Activated CD8-positive, alpha-beta T cell treated with anti-CD3 and anti-CD28 coated beads for 36 hours (primary cell): Measurements from ENCODE around the gene MAP3K3. TPM values are rescaled to one million over a fixed set of nuclear protein-coding genes. Genes with fewer than 3 reads are reported as not detected.
"Not testable (repeated sequence)": the region's sequence is repeated elsewhere in the genome, so short reads cannot be mapped to it uniquely, and the experiment has no call there.

ENCODE experiments used
- ATAC-seq: fragments of 200-7000 bp; cut with Tn5 transposase; one replicate; pipeline ENCODE4 v1.10.0; 2021; ENCODE audit warnings: mild to moderate bottlenecking, moderate library complexity
- CTCF ChIA-PET: fragments of 350-600 bp; sonication (Branson Sonifier 250); formaldehyde crosslinking; loops from one replicate; lab custom pipeline; 2021; ENCODE audit warnings: antibody characterized with exemption; lab: Charles Lee
- POLR2A ChIA-PET: fragments of 350-600 bp; sonication (Branson Sonifier 250); formaldehyde crosslinking; loops from one replicate; lab custom pipeline; 2021; ENCODE audit warnings: antibody characterized with exemption; lab: Charles Lee
- DNase-seq: peaks from one replicate; pipeline ENCODE4 v3.0.0-alpha.2; 2020
- H3K27ac Mint-ChIP-seq: one replicate; pipeline ENCODE4 v1.8.0; 2021; ENCODE audit warnings: mild to moderate bottlenecking, mixed read lengths
- H3K27me3 Mint-ChIP-seq: one replicate; pipeline ENCODE4 v1.8.0; 2021; ENCODE audit warnings: mixed read lengths
- H3K36me3 Mint-ChIP-seq: one replicate; pipeline ENCODE4 v1.8.0; 2021; ENCODE audit warnings: low read depth, mixed read lengths
- H3K4me1 Mint-ChIP-seq: one replicate; pipeline ENCODE4 v1.8.0; 2021; ENCODE audit warnings: low read depth, mixed read lengths
- H3K4me3 Mint-ChIP-seq: one replicate; pipeline ENCODE4 v1.8.0; 2021; ENCODE audit warnings: mild to moderate bottlenecking, moderate library complexity, mixed read lengths
- H3K9me3 Mint-ChIP-seq: one replicate; pipeline ENCODE4 v1.8.0; 2021; ENCODE audit warnings: mixed read lengths
- intact Hi-C: fragments of 100-400 bp; cut with micrococcal nuclease; formaldehyde crosslinking; loops from one replicate; pipeline ENCODE4 v1.10.0; 2022
- total RNA-seq, 2 experiments: library from RNA; stranded (reverse); gene quantifications; one replicate each; pipeline ENCODE4 v1.2.3, GENCODE V29; 2021
- TF ChIP-seq, protein P1 (sequence below): fragments of 200-600 bp; IDR thresholded peaks from one replicate; pipeline ENCODE4 v1.8.0; 2022; ENCODE audit warnings: antibody characterized with exemption, mild to moderate bottlenecking

The MAP3K3 gene
- total RNA-seq, 2 experiments from 2014 or later, result 20.6 to 22.5 TPM

DNA sequence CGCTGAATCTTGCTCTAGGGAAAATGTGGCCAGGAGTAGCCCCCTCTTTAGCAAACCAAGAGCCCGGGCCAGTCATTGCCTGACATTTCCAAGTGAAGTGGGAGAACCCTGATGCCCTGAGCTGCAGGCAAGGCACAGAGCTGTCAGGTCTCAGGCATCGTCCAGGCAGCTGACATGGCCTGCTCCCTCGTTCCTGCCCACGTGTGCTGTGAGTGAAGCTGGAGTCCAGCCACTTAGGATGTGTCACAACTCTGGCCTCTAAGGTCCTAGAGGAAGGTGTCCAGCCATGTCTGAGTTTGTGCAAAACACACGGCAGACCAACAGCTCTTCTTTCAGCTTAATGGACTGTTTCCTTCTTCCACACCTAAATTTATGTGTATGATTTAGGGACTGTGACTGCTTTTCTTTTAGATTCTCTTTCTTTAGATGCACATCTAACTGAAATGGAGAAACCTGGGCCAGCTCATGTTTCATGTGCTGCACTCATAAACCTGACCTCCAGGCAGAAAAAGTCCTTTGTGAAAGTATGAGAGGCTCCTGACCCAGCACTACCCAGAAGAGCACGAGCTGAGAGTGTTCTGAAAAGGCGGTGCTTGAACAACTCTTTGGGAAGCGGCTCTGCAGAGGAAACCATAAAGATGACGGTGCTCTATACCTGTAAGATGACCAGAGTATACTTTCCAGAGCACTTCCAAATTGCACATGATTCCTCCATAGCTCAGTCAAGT is 92.5 kb downstream of the MAP3K3 start:
- ATAC-seq (no peak), DNase-seq (no peak)
- CTCF ChIA-PET, result interaction anchor here (0.8 kb wide), 2 partner anchors 104 to 134 kb away, joined by 3 read pairs; no protein-coding TSS in a partner anchor
- H3K27ac Mint-ChIP-seq, result no peak overlapping the region
- POLR2A ChIA-PET, result interaction anchor here (0.8 to 1.6 kb wide), 3 partner anchors 13 to 26 kb away, joined by 3 to 4 read pairs (median 4); no protein-coding TSS in a partner anchor
- TF ChIP-seq, protein P1, sequence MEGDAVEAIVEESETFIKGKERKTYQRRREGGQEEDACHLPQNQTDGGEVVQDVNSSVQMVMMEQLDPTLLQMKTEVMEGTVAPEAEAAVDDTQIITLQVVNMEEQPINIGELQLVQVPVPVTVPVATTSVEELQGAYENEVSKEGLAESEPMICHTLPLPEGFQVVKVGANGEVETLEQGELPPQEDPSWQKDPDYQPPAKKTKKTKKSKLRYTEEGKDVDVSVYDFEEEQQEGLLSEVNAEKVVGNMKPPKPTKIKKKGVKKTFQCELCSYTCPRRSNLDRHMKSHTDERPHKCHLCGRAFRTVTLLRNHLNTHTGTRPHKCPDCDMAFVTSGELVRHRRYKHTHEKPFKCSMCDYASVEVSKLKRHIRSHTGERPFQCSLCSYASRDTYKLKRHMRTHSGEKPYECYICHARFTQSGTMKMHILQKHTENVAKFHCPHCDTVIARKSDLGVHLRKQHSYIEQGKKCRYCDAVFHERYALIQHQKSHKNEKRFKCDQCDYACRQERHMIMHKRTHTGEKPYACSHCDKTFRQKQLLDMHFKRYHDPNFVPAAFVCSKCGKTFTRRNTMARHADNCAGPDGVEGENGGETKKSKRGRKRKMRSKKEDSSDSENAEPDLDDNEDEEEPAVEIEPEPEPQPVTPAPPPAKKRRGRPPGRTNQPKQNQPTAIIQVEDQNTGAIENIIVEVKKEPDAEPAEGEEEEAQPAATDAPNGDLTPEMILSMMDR, result no peak
- intact Hi-C loops, result no loop called here
- no peaks in the 10 kb centered on the region for H3K27me3 Mint-ChIP-seq
- no peak overlapping the region for H3K4me3 Mint-ChIP-seq
- no peaks in the 10 kb centered on the region for H3K9me3 Mint-ChIP-seq
- H3K36me3 Mint-ChIP-seq, result peaks cover 12% of the 10 kb centered on the region
- H3K4me1 Mint-ChIP-seq, result peaks cover 9% of the 10 kb centered on the region

DNA sequence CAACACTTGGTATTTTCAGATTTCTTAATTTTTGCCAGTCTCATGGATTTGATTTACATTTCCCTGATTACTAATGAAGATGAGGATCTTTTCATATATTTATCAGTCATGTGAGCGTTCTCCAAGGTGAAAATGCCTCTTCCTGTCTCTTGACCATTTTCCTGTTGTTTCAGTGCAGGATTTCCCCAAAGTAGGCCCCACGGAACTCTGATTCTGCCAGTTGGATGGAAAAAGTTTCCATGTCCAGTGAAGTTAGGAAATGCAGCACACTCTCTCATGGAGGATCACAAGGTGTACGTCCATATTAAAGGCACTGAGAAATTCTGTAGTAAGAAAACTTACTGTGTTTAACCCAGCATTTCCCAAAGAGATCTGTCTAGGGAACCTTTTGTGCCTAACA is 94.2 kb downstream of the MAP3K3 start:
- ChIA-PET POLR2A (interaction anchor here (1.5 kb wide), 1 partner anchor 9 kb away, joined by 4 read pairs; no protein-coding TSS in a partner anchor), CTCF (no interaction called here)
- ATAC-seq (no peak), DNase-seq (no peak)
- H3K27me3 Mint-ChIP-seq, result no peaks in the 10 kb centered on the region
- H3K4me3 Mint-ChIP-seq, result no peak overlapping the region
- no peaks in the 10 kb centered on the region for H3K4me1 Mint-ChIP-seq
- intact Hi-C loops, result no loop called here
- H3K36me3 Mint-ChIP-seq, result peaks cover 7% of the 10 kb centered on the region
- H3K9me3 Mint-ChIP-seq, result no peaks in the 10 kb centered on the region
- no peak overlapping the region for H3K27ac Mint-ChIP-seq
- TF ChIP-seq, protein P1, result no peak

DNA sequence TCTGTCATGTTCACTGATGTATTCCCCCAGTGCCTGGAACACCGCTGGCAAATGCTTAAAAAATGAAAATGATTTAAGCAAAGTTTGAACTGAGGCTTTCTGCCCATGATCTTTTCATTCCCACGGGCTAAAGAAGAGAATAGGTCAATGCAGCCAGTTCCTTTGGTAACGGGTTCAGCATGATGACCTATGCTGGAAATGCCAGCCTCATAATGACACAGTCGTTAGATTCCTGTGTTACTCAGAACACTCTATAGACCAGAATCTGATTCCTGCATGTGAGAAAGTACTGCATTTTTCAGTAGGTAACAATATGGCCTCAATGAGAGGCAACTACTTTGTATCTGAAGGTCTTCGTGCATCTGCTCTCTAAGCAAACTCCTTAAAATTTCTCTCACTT is 96.8 kb downstream of the MAP3K3 start:
- no peaks in the 10 kb centered on the region for H3K27me3 Mint-ChIP-seq
- no peaks in the 10 kb centered on the region for H3K4me1 Mint-ChIP-seq
- ChIA-PET POLR2A (interaction anchor here (2.9 kb wide), 1 partner anchor 16 kb away, joined by 8 read pairs; no protein-coding TSS in a partner anchor), CTCF (interaction anchor here (1.5 kb wide), 1 partner anchor 11 kb away, joined by 3 read pairs; no protein-coding TSS in a partner anchor)
- H3K4me3 Mint-ChIP-seq, result no peak overlapping the region
- intact Hi-C loops, result no loop called here
- no peak for ATAC-seq
- H3K36me3 Mint-ChIP-seq, result peaks cover 15% of the 10 kb centered on the region
- DNase-seq, result no peak
- TF ChIP-seq, protein P1, result no peak
- no peak overlapping the region for H3K27ac Mint-ChIP-seq
- H3K9me3 Mint-ChIP-seq, result no peaks in the 10 kb centered on the region

DNA sequence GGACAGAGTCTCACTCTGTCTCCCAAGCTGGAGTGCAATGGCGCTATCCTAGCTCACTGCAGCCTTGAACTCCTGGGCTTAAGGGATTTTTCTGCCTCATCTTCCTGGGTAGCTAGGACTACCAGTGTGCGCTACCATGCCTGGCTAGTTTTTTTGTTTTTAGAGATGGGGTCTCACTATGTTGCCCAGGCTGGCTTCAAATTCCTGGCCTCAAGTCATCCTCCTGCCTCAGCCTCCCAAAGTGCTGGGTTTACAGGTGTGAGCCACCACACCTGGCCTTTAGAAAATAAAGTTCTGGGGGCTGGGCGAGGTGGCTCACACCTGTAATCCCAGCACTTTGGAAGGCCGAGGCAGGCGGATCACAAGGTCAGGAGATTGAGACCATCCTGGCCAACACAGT is 98.0 kb downstream of the MAP3K3 start:
- peaks cover 21% of the 10 kb centered on the region for H3K36me3 Mint-ChIP-seq
- H3K27me3 Mint-ChIP-seq, H3K4me3 Mint-ChIP-seq, intact Hi-C loops, DNase-seq, H3K4me1 Mint-ChIP-seq, H3K27ac Mint-ChIP-seq, ATAC-seq, H3K9me3 Mint-ChIP-seq: not testable (repeated sequence)
- POLR2A ChIA-PET, result interaction anchor here (1.1 to 2.9 kb wide), 2 partner anchors 12 to 17 kb away, joined by 4 to 8 read pairs; no protein-coding TSS in a partner anchor
- CTCF ChIA-PET, result interaction anchor here (1.3 kb wide), 1 partner anchor 12 kb away, joined by 3 read pairs; no protein-coding TSS in a partner anchor

DNA sequence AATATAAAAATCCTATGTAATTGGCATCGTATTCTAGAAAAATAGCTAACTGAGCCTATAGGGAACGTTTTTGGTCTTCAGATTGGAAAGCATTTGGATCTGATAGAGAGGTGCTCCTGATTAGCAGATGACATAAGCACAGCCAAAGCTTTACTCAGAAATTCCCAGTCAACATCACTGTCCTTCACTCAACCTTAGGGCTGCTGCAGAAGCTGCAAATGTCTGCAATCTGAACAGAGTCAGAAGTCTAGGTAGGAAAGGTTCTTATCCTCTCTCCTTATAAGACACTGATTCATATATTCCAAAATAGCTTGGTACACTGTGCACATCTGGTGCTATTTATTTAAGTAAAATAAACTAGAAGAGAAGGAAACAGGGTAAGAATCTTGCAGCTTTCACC is 100.2 kb downstream of the MAP3K3 start:
- intact Hi-C loops, result no loop called here

More for the DNA sequence above, 100.2 kb downstream of the MAP3K3 start:
- Mint-ChIP-seq H3K4me1 (no peaks in the 10 kb centered on the region), H3K27me3 (no peaks in the 10 kb centered on the region), H3K4me3 (no peak overlapping the region), H3K27ac (no peak overlapping the region), H3K36me3 (peaks cover 25% of the 10 kb centered on the region), H3K9me3 (no peaks in the 10 kb centered on the region)
- TF ChIP-seq, protein P1, result no peak
- POLR2A ChIA-PET, result interaction anchor here (0.8 kb wide), 1 partner anchor 18 kb away, joined by 3 read pairs; no protein-coding TSS in a partner anchor
- ATAC-seq (no peak), DNase-seq (no peak)
- CTCF ChIA-PET, result interaction anchor here (0.8 to 2.4 kb wide), 3 partner anchors 9 to 16 kb away, joined by 4 to 7 read pairs (median 5); no protein-coding TSS in a partner anchor
